ENCODE results near the gene RASL10A.

The RASL10A gene

GRCh38 chr22:29310863-29311339, 4.6 kb downstream of the RASL10A start:
- TF ChIP-seq, protein P1, sequence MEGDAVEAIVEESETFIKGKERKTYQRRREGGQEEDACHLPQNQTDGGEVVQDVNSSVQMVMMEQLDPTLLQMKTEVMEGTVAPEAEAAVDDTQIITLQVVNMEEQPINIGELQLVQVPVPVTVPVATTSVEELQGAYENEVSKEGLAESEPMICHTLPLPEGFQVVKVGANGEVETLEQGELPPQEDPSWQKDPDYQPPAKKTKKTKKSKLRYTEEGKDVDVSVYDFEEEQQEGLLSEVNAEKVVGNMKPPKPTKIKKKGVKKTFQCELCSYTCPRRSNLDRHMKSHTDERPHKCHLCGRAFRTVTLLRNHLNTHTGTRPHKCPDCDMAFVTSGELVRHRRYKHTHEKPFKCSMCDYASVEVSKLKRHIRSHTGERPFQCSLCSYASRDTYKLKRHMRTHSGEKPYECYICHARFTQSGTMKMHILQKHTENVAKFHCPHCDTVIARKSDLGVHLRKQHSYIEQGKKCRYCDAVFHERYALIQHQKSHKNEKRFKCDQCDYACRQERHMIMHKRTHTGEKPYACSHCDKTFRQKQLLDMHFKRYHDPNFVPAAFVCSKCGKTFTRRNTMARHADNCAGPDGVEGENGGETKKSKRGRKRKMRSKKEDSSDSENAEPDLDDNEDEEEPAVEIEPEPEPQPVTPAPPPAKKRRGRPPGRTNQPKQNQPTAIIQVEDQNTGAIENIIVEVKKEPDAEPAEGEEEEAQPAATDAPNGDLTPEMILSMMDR (IDR thresholded peaks at IDR 0.05; ENCODE audit: low read length, missing control alignments): no peak
- DNase-seq (ENCODE audit: low read depth): peak; percentile 98
- H3K4me3 ChIP-seq (replicated peaks; ENCODE audit: low read depth, low read length): peak overlapping the region; percentile 17

GRCh38 chr22:29310065-29310862, 5.2 kb downstream of the RASL10A start:
- no peak for DNase-seq (ENCODE audit: low read depth)

DNA sequence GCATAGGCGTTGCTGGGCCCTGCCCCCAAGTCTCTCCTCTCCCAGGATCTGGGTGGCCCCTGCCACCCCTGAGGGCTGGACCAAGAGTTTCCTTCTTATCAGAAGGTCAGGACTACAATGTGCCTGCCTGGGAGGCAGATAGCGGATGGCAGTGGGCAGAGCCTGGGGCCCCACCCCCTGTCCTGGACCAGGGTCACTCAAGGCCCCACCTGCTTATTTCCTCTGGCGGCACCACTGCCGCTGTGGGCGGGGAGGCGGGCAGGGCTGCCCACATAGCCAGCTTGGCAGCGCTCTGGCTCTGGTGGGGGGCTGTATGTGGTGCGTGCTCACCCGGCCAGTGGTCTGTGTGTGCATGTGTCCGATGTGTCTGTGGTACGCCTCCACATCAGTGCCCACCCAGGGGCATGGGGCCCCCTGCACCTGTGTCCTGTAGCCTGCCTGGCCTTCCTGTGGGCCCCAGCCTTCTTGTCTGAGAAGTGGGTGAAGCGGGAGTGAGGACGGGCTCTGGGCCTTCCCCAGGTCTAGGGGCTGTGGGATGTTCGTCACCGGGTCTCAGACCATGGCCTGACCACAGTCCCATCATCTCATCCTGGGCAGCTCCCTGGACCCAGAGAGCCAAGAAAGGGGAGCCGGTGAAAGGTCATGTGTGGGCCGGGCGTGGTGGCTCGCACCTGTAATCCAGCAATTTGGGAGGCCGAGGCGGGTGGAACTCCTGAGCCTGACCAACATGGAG, 6.0 kb downstream of the RASL10A start:
- TF ChIP-seq, protein P1 (IDR thresholded peaks at IDR 0.05; ENCODE audit: low read length, missing control alignments): no peak
- no peak for DNase-seq (ENCODE audit: low read depth)
- no peak overlapping the region for H3K4me3 ChIP-seq (replicated peaks; ENCODE audit: low read depth, low read length)

More at GRCh38 chr22:29310065-29310862, 5.2 kb downstream of the RASL10A start:
- no peak overlapping the region for H3K4me3 ChIP-seq (replicated peaks; ENCODE audit: low read depth, low read length)
- TF ChIP-seq, protein P1 (IDR thresholded peaks at IDR 0.05; ENCODE audit: low read length, missing control alignments): no peak

DNA sequence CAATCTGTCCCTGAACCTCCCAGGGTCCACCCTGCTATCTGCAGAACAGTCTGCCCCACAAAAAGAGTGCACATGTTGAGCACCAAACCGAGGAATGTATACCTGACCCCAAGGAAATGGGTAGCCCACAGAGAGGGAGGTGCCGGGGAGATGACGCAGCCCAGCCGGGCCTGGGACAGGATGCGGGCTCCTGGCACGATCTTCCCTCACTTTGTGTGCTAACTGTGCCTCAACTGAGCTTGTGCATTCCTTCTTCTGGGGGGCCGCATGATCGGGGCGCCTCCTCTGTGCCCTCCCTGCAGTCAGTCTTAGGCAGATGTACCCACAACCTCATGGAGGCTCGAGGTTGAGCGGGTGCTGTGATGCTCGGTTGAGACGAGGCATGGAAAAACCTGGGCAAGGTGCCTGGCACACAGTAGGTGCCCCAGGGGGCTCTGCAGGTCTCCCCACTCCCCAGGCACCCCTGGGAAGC, 6.7 kb downstream of the RASL10A start:
- TF ChIP-seq, protein P1 (IDR thresholded peaks at IDR 0.05; ENCODE audit: low read length, missing control alignments): no peak
- peak; percentile 81 for DNase-seq (ENCODE audit: low read depth)
- peak overlapping the region; percentile 37 for H3K4me3 ChIP-seq (replicated peaks; ENCODE audit: low read depth, low read length)

GRCh38 chr22:29308148-29308790, 7.2 kb downstream of the RASL10A start:
- DNase-seq (ENCODE audit: low read depth): no peak
- TF ChIP-seq, protein P1 (IDR thresholded peaks at IDR 0.05; ENCODE audit: low read length, missing control alignments): no peak
- H3K4me3 ChIP-seq (replicated peaks; ENCODE audit: low read depth, low read length): peak overlapping the region; percentile 75

GRCh38 chr22:29307596-29308147, 7.8 kb downstream of the RASL10A start:
- TF ChIP-seq, protein P1 (IDR thresholded peaks at IDR 0.05; ENCODE audit: low read length, missing control alignments): no peak
- H3K4me3 ChIP-seq (replicated peaks; ENCODE audit: low read depth, low read length): peak overlapping the region; percentile 75
- DNase-seq (ENCODE audit: low read depth): no peak

All from fibroblast of pulmonary artery (primary cell).